ENCODE data around the gene SORCS2. TPM values are rescaled to one million over a fixed set of nuclear protein-coding genes. Genes with fewer than 3 reads are reported as not detected.

The SORCS2 gene
- total RNA-seq, 1 donor from 2014 or later, result 3.0 TPM

DNA sequence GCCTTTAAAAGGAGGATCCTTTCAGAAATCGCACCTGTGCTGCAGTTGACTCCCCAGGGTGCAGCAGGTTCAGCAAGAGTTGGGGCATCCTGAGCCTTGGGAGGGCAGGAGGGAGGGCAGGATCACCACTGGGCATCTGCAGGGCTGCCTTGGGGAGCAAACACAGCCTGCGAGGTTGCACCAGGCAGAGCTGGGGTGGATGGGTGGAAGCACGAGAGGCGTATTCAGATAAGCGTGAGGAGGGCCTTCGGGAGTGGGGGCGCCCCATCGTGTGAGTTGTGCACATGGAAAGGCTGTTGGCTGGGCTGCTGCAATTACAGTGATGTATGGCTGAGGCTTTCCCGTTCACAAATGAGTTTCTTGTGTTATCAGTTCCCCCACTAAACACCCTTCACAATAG lies 186.8 kb downstream of the SORCS2 start:
- no peak for DNase-seq (ENCODE audit: extremely low spot score, unreplicated experiment)
- Mint-ChIP-seq H3K4me1 (ENCODE audit: unreplicated experiment) (no peaks in the 10 kb centered on the region), H3K27ac (ENCODE audit: unreplicated experiment) (no peak overlapping the region), H3K4me3 (ENCODE audit: unreplicated experiment) (no peak overlapping the region), H3K27me3 (ENCODE audit: unreplicated experiment) (peaks cover 28% of the 10 kb centered on the region), H3K36me3 (ENCODE audit: unreplicated experiment) (no peaks in the 10 kb centered on the region), H3K9me3 (ENCODE audit: unreplicated experiment) (no peaks in the 10 kb centered on the region)
- TF ChIP-seq, protein P1, sequence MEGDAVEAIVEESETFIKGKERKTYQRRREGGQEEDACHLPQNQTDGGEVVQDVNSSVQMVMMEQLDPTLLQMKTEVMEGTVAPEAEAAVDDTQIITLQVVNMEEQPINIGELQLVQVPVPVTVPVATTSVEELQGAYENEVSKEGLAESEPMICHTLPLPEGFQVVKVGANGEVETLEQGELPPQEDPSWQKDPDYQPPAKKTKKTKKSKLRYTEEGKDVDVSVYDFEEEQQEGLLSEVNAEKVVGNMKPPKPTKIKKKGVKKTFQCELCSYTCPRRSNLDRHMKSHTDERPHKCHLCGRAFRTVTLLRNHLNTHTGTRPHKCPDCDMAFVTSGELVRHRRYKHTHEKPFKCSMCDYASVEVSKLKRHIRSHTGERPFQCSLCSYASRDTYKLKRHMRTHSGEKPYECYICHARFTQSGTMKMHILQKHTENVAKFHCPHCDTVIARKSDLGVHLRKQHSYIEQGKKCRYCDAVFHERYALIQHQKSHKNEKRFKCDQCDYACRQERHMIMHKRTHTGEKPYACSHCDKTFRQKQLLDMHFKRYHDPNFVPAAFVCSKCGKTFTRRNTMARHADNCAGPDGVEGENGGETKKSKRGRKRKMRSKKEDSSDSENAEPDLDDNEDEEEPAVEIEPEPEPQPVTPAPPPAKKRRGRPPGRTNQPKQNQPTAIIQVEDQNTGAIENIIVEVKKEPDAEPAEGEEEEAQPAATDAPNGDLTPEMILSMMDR (IDR thresholded peaks at IDR 0.05), result no peak

DNA sequence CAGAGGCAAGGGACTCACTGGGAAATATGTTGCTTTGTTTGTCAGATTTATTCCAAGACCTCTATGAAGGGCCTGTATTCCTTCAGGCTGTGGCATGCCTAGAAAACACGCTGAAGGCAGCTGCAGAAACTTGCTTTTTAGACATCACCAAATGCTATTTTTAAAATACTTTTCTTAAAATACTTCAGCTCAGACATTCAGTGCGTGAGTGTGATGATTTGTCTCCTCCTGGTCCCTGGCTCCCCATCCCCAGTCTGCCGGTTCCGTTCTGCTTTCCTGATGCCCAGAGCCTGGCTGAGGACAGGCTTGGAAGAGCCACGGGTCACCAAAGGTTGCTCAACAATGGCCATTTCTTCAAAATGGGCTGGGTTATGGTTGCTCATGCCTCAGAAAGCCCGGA lies 187.4 kb downstream of the SORCS2 start:
- Mint-ChIP-seq H3K9me3 (ENCODE audit: unreplicated experiment) (no peaks in the 10 kb centered on the region), H3K36me3 (ENCODE audit: unreplicated experiment) (no peaks in the 10 kb centered on the region), H3K4me3 (ENCODE audit: unreplicated experiment) (no peak overlapping the region), H3K27ac (ENCODE audit: unreplicated experiment) (no peak overlapping the region), H3K27me3 (ENCODE audit: unreplicated experiment) (peaks cover 28% of the 10 kb centered on the region), H3K4me1 (ENCODE audit: unreplicated experiment) (no peaks in the 10 kb centered on the region)
- TF ChIP-seq, protein P1 (IDR thresholded peaks at IDR 0.05), result no peak
- no peak for DNase-seq (ENCODE audit: extremely low spot score, unreplicated experiment)

DNA sequence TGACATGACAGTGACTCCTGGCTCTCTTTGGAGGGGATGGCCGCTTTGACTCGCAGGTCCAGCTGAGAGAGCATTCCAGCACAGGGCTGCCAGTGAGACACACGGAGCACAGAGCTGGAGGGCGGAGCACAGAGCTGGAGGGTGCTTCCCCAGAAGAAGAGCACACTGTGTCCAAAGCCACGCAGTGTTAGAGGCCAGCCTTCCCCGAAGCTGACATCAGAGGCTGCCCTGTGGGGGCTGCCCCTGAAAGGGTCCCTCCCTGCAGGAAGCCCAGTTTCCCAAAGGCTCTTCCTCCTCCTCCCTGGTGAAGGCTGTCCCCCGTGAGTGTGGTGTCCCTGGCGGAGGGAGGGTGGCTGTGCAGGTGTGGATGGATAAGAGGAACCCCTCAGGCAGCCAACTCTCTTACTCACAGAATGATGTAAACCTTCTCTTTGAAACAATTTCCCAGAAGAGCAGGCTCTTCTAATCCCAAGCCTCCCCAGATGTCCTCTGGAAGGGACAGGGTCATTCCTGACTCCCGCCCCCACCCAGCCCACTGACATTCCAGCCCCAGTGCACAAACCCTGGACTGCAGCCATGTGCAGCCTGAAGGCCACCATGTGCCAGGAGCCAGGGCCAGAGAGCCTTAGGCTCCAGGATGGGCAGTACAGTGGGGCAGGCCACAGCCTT lies 189.0 kb downstream of the SORCS2 start:
- H3K4me3 Mint-ChIP-seq (ENCODE audit: unreplicated experiment), result no peak overlapping the region
- H3K4me1 Mint-ChIP-seq (ENCODE audit: unreplicated experiment), result no peaks in the 10 kb centered on the region
- H3K27me3 Mint-ChIP-seq (ENCODE audit: unreplicated experiment), result peaks cover 28% of the 10 kb centered on the region
- DNase-seq (ENCODE audit: extremely low spot score, unreplicated experiment), result no peak
- no peak overlapping the region for H3K27ac Mint-ChIP-seq (ENCODE audit: unreplicated experiment)
- no peaks in the 10 kb centered on the region for H3K9me3 Mint-ChIP-seq (ENCODE audit: unreplicated experiment)
- TF ChIP-seq, protein P1 (IDR thresholded peaks at IDR 0.05), result no peak
- H3K36me3 Mint-ChIP-seq (ENCODE audit: unreplicated experiment), result no peaks in the 10 kb centered on the region

GRCh38 chr4:7381890-7382633 lies 189.7 kb downstream of the SORCS2 start:
- TF ChIP-seq, protein P1 (IDR thresholded peaks at IDR 0.05), result no peak
- Mint-ChIP-seq H3K27me3 (ENCODE audit: unreplicated experiment) (peaks cover 23% of the 10 kb centered on the region), H3K9me3 (ENCODE audit: unreplicated experiment) (no peaks in the 10 kb centered on the region), H3K4me3 (ENCODE audit: unreplicated experiment) (no peak overlapping the region), H3K36me3 (ENCODE audit: unreplicated experiment) (no peaks in the 10 kb centered on the region), H3K4me1 (ENCODE audit: unreplicated experiment) (no peaks in the 10 kb centered on the region), H3K27ac (ENCODE audit: unreplicated experiment) (no peak overlapping the region)
- no peak for DNase-seq (ENCODE audit: extremely low spot score, unreplicated experiment)

DNA sequence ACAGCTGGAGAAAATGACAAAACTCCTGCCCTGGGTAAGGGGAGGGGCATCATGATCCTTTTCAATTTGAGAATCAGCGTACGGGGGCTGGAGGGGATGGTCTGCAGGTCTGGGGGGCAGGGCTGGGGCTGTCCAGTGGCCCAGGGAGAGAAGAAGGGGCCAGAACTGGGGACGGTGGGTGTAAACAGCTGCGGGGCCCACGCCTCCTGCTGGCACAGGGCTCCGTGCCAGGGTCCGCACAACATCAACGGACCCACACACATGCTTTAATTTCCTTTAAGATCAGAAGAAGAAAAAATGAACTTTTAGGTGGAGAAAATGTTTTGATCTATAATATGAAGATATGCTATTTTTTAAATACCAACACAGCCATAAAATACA lies 190.3 kb downstream of the SORCS2 start:
- Mint-ChIP-seq H3K9me3 (ENCODE audit: unreplicated experiment) (no peaks in the 10 kb centered on the region), H3K27me3 (ENCODE audit: unreplicated experiment) (peaks cover 17% of the 10 kb centered on the region)
- peak; percentile 79 for DNase-seq (ENCODE audit: extremely low spot score, unreplicated experiment)

More for the DNA sequence above, 190.3 kb downstream of the SORCS2 start:
- H3K4me3 Mint-ChIP-seq (ENCODE audit: unreplicated experiment), result no peak overlapping the region
- H3K27ac Mint-ChIP-seq (ENCODE audit: unreplicated experiment), result no peak overlapping the region
- H3K4me1 Mint-ChIP-seq (ENCODE audit: unreplicated experiment), result no peaks in the 10 kb centered on the region
- TF ChIP-seq, protein P1 (IDR thresholded peaks at IDR 0.05), result no peak
- no peaks in the 10 kb centered on the region for H3K36me3 Mint-ChIP-seq (ENCODE audit: unreplicated experiment)
